ENCODE results near the gene SMIM32.

SMIM32 gene

GRCh38 chr5:136207631-136208030 lies 14.7 kb upstream of the SMIM32 start:
- no peak for DNase-seq (ENCODE audit: low read depth, low spot score)

GRCh38 chr5:136206361-136206760 lies 13.4 kb upstream of the SMIM32 start:
- no peak for DNase-seq (ENCODE audit: low read depth, low spot score)

GRCh38 chr5:136205941-136206340 lies 13.0 kb upstream of the SMIM32 start:
- DNase-seq (ENCODE audit: low read depth, low spot score): no peak

DNA sequence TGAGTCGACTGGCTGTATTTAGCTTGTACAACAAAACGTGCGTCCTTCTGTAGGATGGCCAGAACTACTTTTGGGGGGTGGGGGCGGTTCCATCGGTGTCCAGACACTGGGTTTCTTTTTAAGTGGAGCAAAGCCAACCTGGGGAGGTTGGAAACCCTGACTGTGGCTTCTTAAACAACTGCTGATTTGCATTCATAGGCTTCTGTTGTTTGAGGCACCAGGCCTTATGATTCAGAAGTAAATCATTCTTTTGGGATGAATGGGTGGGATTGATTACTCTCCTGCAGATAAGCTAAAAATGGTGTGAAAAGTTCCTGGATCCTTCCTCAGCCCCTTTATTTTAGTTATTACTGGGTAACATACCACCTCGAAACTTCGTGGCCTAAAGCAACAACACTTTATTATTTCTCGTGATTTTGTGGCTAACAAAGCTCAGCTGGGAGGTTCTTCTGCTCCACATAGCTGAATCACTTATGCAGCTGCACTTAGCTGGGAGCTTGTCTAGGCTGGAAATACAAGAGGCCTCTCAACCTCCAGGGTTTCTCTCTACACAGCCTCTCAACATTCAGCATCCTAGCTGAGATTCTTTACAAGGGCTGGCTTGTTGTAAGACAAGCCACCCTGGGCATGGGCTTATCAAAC lies 12.2 kb upstream of the SMIM32 start:
- DNase-seq (ENCODE audit: low read depth, low spot score): no peak

- no peak for DNase-seq (ENCODE audit: low read depth, low spot score)
Observed at GRCh38 chr5:136203303-136203922, 10.5 kb upstream of the SMIM32 start.

GRCh38 chr5:136202469-136203205 lies 9.7 kb upstream of the SMIM32 start:
- DNase-seq (ENCODE audit: low read depth, low spot score): no peak

DNA sequence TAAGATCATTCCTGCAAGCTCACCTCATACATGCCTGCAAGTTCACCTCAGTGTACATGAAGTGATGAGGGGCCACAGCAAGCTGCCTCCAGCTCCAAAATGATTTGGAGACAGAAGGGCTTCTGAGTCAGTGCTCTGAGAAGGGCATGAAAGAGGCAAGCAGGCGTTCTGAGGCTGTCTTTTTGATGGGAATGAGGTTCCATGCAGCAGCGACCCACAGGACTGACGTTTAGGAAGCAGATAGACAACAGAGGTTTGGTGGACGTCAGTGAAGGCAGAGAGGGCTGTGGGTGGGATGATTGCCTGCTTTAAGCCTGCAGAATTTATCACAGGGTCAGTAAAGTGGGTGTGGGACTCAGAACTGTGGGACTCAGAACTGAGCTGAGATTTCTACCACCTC lies 8.9 kb upstream of the SMIM32 start:
- DNase-seq (ENCODE audit: low read depth, low spot score): no peak

DNA sequence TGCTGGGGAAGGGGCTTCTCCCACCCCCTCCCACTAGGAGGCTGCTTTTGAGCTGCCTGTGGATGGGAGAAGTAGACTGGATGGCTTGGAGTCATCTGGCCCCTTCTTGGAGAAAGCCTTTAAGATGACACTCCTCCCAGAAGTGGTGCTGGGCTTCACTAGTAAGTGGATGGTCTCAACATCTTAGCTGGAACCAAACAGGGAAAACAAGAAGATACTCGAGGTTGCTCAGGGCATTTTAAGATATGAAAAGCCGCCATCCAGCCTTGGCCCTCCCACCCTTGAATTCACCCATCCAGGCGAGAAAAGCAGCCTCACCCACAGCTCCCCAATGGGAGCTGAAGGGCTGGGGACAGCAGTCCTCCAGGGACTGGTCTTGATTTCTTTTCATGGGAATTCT lies 7.8 kb upstream of the SMIM32 start:
- no peak for DNase-seq (ENCODE audit: low read depth, low spot score)

DNA sequence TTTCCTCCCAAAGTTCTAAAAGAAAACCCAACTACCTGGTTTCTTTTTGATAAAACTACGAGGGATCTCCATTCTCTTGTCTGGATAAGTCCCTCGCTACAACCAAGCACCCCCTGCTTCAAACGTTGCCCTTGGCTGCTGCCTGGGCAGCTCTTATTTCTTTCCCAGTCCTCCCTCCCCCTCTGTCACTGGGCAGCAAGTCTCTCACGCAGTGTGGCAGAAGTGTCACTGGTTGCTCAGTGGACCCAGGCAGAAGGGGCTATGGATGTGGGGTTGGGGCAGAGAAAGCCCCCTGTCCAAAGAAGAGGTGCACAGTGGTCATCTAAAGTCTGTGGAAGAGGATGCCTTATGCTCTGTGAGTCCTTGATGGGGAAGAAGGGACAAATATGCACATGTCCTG lies 7.2 kb upstream of the SMIM32 start:
- DNase-seq (ENCODE audit: low read depth, low spot score): no peak

DNA sequence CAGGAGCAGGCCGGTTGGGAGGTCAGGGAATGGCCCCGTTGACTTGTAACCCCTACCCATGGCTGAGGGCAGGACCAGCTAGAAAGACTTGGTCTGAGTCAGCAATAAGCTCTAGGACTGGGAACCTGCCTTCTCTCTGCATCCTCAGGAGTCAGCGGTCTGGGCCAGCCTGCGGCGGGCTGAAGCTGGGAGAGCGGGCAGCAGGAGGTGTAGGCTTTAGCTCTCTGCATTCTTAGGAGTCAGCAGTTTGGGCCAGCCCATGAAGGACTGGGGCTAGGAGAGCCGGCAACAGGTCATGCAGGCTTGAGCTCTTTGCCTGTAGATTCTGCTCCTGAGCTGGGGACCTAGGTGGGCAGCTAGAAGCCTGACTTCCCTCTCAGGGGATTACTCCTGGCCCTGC lies 6.4 kb upstream of the SMIM32 start:
- DNase-seq (ENCODE audit: low read depth, low spot score): no peak

GRCh38 chr5:136198453-136198852 lies 5.5 kb upstream of the SMIM32 start:
- no peak for DNase-seq (ENCODE audit: low read depth, low spot score)

DNA sequence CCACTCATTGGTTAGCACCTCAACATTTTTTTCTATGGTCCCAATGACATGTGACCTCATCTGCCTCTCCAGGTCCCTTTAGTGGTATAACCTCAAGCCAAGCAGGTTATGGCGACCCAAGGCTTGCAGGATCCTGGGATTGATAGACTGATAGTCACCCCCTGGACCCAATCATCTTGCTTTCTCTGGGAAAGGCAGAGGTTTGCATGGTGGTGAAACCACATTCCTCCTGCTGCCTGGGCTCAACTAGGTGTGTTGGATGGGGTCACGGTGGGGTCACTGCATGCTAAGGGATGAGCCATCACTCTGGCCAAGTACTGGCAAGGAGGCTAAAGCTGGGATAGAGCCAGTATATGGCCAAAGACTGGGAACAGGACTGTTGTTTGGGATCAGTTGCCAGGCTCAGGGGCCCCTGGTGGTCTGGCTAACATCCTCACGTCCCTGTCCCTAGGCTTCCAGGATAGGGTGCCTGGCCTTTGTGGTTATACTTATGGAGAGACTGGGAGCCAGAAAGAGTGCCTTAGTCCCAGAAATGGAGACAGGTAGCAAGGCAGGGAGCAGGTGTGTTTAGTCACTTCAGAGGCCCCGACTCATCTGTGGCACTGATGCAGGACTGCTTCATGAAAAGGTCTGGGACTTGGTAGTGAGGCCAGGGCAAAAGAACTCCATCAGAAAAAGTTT lies 4.6 kb upstream of the SMIM32 start:
- DNase-seq (ENCODE audit: low read depth, low spot score): no peak

GRCh38 chr5:136195971-136196820 lies 3.2 kb upstream of the SMIM32 start:
- no peak for DNase-seq (ENCODE audit: low read depth, low spot score)

DNA sequence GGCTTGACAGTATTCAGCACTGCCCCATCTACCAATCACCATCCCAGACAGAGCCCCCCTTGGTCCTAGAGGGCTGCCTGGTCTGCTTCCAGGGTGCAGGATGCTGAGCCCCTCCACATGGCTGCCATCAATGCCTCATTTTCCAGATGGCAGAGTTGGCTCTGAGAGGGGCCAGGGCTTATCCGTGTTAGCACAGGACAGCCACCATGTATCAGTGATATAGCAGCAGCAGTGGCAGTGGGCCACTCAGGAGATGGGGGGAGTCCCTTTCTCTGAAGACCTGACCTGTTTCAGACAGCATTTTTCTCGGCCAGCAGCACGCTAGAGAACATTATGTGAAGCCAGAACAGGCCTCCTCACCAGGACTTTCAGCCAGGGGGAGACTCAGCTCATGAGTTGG lies 1.6 kb upstream of the SMIM32 start:
- DNase-seq (ENCODE audit: low read depth, low spot score): no peak

- no peak for DNase-seq (ENCODE audit: low read depth, low spot score)
Observed at GRCh38 chr5:136193322-136193935, 467 bp upstream of the SMIM32 start.

- DNase-seq (ENCODE audit: low read depth, low spot score): no peak
Observed at GRCh38 chr5:136192015-136192525, 892 bp downstream of the SMIM32 start.

DNA sequence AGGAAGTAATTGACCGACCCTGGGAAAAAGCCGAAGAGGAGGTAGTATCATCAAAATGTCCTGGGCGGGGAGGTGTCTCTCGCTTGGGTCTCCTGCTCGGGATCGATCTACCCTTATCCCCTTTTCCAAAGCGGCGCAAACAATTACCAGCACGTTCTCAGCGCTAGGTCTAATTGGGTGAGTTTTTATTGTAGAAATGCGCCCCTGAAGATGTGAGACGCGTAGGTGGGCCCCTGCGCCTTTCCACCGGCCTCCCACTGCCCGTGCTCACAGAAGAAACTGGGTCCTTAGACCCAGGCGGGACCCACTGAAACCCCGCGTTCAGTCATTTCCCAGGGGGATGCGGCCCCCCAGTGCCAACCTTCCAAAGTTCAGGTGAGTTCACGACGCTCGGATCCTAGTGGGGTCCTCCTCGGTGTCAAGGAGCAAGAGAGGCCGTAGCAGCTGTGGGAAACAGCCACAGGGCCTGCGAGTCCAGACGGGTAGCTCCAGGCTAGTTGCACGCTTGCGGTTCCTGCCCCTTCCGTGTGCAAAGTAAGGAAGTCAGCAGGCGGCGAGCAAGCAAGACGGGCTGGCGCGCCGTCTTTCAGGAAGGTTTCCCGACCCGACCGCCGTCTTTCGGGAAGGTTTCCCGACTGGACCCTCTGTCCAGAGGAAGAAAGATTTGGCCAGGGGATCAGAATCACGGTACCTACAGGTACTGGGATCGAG lies 1.5 kb downstream of the SMIM32 start:
- DNase-seq (ENCODE audit: low read depth, low spot score): no peak

- DNase-seq (ENCODE audit: low read depth, low spot score): no peak
Observed at GRCh38 chr5:136190904-136191303, 2.1 kb downstream of the SMIM32 start.

- DNase-seq (ENCODE audit: low read depth, low spot score): no peak
Observed at GRCh38 chr5:136190091-136190720, 2.8 kb downstream of the SMIM32 start.

- no peak for DNase-seq (ENCODE audit: low read depth, low spot score)
Observed at GRCh38 chr5:136188859-136189258, 4.1 kb downstream of the SMIM32 start.
